Activated T-helper 2 cell treated with anti-CD3 and anti-CD28 coated beads, Interferon-gamma antibody, Interleukin-2, Interleukin-4, amounts not matched to agents 10 μg/mL and 5 μg/mL and 100 μg/mL, durations not matched to agents 14 hours and 24 hours and 36 hours (primary cell): ENCODE results near the gene MRGPRG. TPM values are rescaled to one million over a fixed set of nuclear protein-coding genes. Genes with fewer than 3 reads are reported as not detected.
"Not testable (repeated sequence)": the region's sequence is repeated elsewhere in the genome, so short reads cannot be mapped to it uniquely, and the experiment has no call there.

Source experiments
- DNase-seq: peaks from one replicate; pipeline ENCODE4 v3.0.0; 2021; ENCODE audit warnings: low spot score
- H3K27ac Mint-ChIP-seq: one replicate; pipeline ENCODE4 v1.8.0; 2021; ENCODE audit warnings: mixed read lengths
- H3K27me3 Mint-ChIP-seq: one replicate; pipeline ENCODE4 v1.8.0; 2021; ENCODE audit warnings: low read depth, mixed read lengths
- H3K36me3 Mint-ChIP-seq: one replicate; pipeline ENCODE4 v1.8.0; 2021; ENCODE audit warnings: low read depth, mixed read lengths
- H3K4me1 Mint-ChIP-seq: one replicate; pipeline ENCODE4 v1.8.0; 2021; ENCODE audit warnings: low read depth, mixed read lengths
- H3K4me3 Mint-ChIP-seq: one replicate; pipeline ENCODE4 v1.8.0; 2021; ENCODE audit warnings: low read depth, mild to moderate bottlenecking, moderate library complexity, mixed read lengths
- H3K9me3 Mint-ChIP-seq: one replicate; pipeline ENCODE4 v1.8.0; 2021; ENCODE audit warnings: mixed read lengths
- intact Hi-C: fragments of 100-400 bp; cut with micrococcal nuclease; formaldehyde crosslinking; loops from one replicate; pipeline ENCODE4 v1.15.1; 2023
- total RNA-seq: library from RNA; stranded (reverse); gene quantifications from 2 replicates; pipeline ENCODE4 v1.2.3, GENCODE V29; 2022

MRGPRG gene
- total RNA-seq, 1 donor from 2014 or later = not detected

GRCh38 chr11:3180869-3181268 is 37.7 kb downstream of the MRGPRG start:
- no peak overlapping the region for H3K4me3 Mint-ChIP-seq
- H3K27ac Mint-ChIP-seq = no peak overlapping the region
- H3K36me3 Mint-ChIP-seq = no peaks in the 10 kb centered on the region
- H3K9me3 Mint-ChIP-seq = peaks cover 8% of the 10 kb centered on the region
- H3K27me3 Mint-ChIP-seq = no peaks in the 10 kb centered on the region
- intact Hi-C loops = no loop called here
- no peak for DNase-seq
- H3K4me1 Mint-ChIP-seq = no peaks in the 10 kb centered on the region

- no peaks in the 10 kb centered on the region for H3K36me3 Mint-ChIP-seq
- no peak for DNase-seq
- H3K27ac Mint-ChIP-seq = no peak overlapping the region
- H3K27me3 Mint-ChIP-seq = no peaks in the 10 kb centered on the region
- intact Hi-C loops = no loop called here
- no peak overlapping the region for H3K4me3 Mint-ChIP-seq
- H3K9me3 Mint-ChIP-seq = peaks cover 14% of the 10 kb centered on the region
- no peaks in the 10 kb centered on the region for H3K4me1 Mint-ChIP-seq
These were observed 40.3 kb downstream of the MRGPRG start for GRCh38 chr11:3178349-3178748.

GRCh38 chr11:3177931-3178330 is 40.7 kb downstream of the MRGPRG start:
- Mint-ChIP-seq H3K27me3 (no peaks in the 10 kb centered on the region), H3K27ac (no peak overlapping the region), H3K4me3 (no peak overlapping the region), H3K36me3 (no peaks in the 10 kb centered on the region), H3K9me3 (peaks cover 14% of the 10 kb centered on the region), H3K4me1 (no peaks in the 10 kb centered on the region)
- no peak for DNase-seq
- intact Hi-C loops = no loop called here

- intact Hi-C loops = no loop called here
- H3K4me1 Mint-ChIP-seq = no peaks in the 10 kb centered on the region
- no peak overlapping the region for H3K27ac Mint-ChIP-seq
- peaks cover 2% of the 10 kb centered on the region for H3K27me3 Mint-ChIP-seq
- no peaks in the 10 kb centered on the region for H3K36me3 Mint-ChIP-seq
- peaks cover 14% of the 10 kb centered on the region for H3K9me3 Mint-ChIP-seq
- no peak for DNase-seq
- no peak overlapping the region for H3K4me3 Mint-ChIP-seq
These were observed 42.1 kb downstream of the MRGPRG start for GRCh38 chr11:3176487-3176886.

GRCh38 chr11:3175194-3175593 is 43.4 kb downstream of the MRGPRG start:
- Mint-ChIP-seq H3K4me1 (no peaks in the 10 kb centered on the region), H3K4me3 (no peak overlapping the region), H3K9me3 (peaks cover 14% of the 10 kb centered on the region), H3K36me3 (no peaks in the 10 kb centered on the region), H3K27ac (no peak overlapping the region), H3K27me3 (peaks cover 2% of the 10 kb centered on the region)
- intact Hi-C loops = no loop called here
- no peak for DNase-seq

GRCh38 chr11:3174387-3174786 is 44.2 kb downstream of the MRGPRG start:
- Mint-ChIP-seq H3K9me3 (peaks cover 14% of the 10 kb centered on the region), H3K27me3 (peaks cover 7% of the 10 kb centered on the region), H3K4me3 (no peak overlapping the region), H3K4me1 (peaks cover 5% of the 10 kb centered on the region), H3K36me3 (no peaks in the 10 kb centered on the region), H3K27ac (no peak overlapping the region)
- intact Hi-C loops = no loop called here
- DNase-seq = no peak

- DNase-seq = no peak
- no peak overlapping the region for H3K27ac Mint-ChIP-seq
- H3K27me3 Mint-ChIP-seq = peaks cover 11% of the 10 kb centered on the region
- peaks cover 14% of the 10 kb centered on the region for H3K9me3 Mint-ChIP-seq
- peaks cover 9% of the 10 kb centered on the region for H3K4me1 Mint-ChIP-seq
- no peak overlapping the region for H3K4me3 Mint-ChIP-seq
- intact Hi-C loops = no loop called here
- H3K36me3 Mint-ChIP-seq = no peaks in the 10 kb centered on the region
These were observed 44.8 kb downstream of the MRGPRG start for GRCh38 chr11:3173795-3174194.

- Mint-ChIP-seq H3K36me3 (no peaks in the 10 kb centered on the region), H3K4me3 (no peak overlapping the region), H3K27me3 (peaks cover 20% of the 10 kb centered on the region), H3K9me3 (peaks cover 14% of the 10 kb centered on the region), H3K4me1 (peaks cover 9% of the 10 kb centered on the region), H3K27ac (no peak overlapping the region)
- DNase-seq = no peak
- intact Hi-C loops = no loop called here
These were observed 46.6 kb downstream of the MRGPRG start for GRCh38 chr11:3171931-3172560.

- peaks cover 28% of the 10 kb centered on the region for H3K27me3 Mint-ChIP-seq
- intact Hi-C loops = no loop called here
- no peaks in the 10 kb centered on the region for H3K36me3 Mint-ChIP-seq
- no peak overlapping the region for H3K27ac Mint-ChIP-seq
- no peak for DNase-seq
- peaks cover 9% of the 10 kb centered on the region for H3K4me1 Mint-ChIP-seq
- H3K4me3 Mint-ChIP-seq = no peak overlapping the region
- H3K9me3 Mint-ChIP-seq = peaks cover 7% of the 10 kb centered on the region
These were observed 47.6 kb downstream of the MRGPRG start for GRCh38 chr11:3170756-3171650.

- H3K27ac Mint-ChIP-seq = peak overlapping the region; percentile 17
- intact Hi-C loops = no loop called here
- H3K9me3 Mint-ChIP-seq = no peaks in the 10 kb centered on the region
- H3K4me3 Mint-ChIP-seq = no peak overlapping the region
- no peaks in the 10 kb centered on the region for H3K36me3 Mint-ChIP-seq
- peaks cover 35% of the 10 kb centered on the region for H3K27me3 Mint-ChIP-seq
- H3K4me1 Mint-ChIP-seq = peaks cover 13% of the 10 kb centered on the region
- DNase-seq = no peak
These were observed 48.4 kb downstream of the MRGPRG start for GRCh38 chr11:3170044-3170755.

- Mint-ChIP-seq H3K4me3 (no peak overlapping the region), H3K4me1 (peaks cover 13% of the 10 kb centered on the region), H3K9me3 (no peaks in the 10 kb centered on the region), H3K27me3 (peaks cover 35% of the 10 kb centered on the region), H3K36me3 (no peaks in the 10 kb centered on the region), H3K27ac (peak overlapping the region; percentile 17)
- intact Hi-C loops = no loop called here
- DNase-seq = no peak
These were observed 49.2 kb downstream of the MRGPRG start for GRCh38 chr11:3169255-3170043.

GRCh38 chr11:3168742-3169254 is 49.8 kb downstream of the MRGPRG start:
- H3K36me3 Mint-ChIP-seq, H3K27ac Mint-ChIP-seq, H3K4me3 Mint-ChIP-seq, H3K9me3 Mint-ChIP-seq, DNase-seq, intact Hi-C loops: not testable (repeated sequence)
- Mint-ChIP-seq H3K4me1 (peaks cover 13% of the 10 kb centered on the region), H3K27me3 (peaks cover 38% of the 10 kb centered on the region)
